Measurements from ENCODE around the gene ELAVL3. TPM values are rescaled to one million over a fixed set of nuclear protein-coding genes. Genes with fewer than 3 reads are reported as not detected.

Gene ELAVL3
- total and polyA plus RNA-seq, 2 donors (not counting 1 experiment from before 2014, with no cell fraction given), result under 0.01 TPM; not detected in 1

- Histone ChIP-seq H3K79me2 (ENCODE audit: control insufficient read depth, insufficient read depth, low read length) (no peaks in the 10 kb centered on the region), H3K36me3 (ENCODE audit: control insufficient read depth, insufficient read depth, low read length) (peaks cover 5% of the 10 kb centered on the region), H3K9ac (ENCODE audit: insufficient read depth, low read length) (no peak overlapping the region), H3K27me3 (ENCODE audit: control insufficient read depth, insufficient read depth, low read length) (no peaks in the 10 kb centered on the region), H3K4me1 (ENCODE audit: control insufficient read depth, extremely low read depth, insufficient read depth, low read length) (no peaks in the 10 kb centered on the region), H3K4me3 (replicated peaks in 1 of 4; ENCODE audit: control extremely low read depth in 1 of 4, insufficient read depth in 1 of 4, low read depth in 3 of 4, low read length in 4 of 4) (no peak overlapping the region), H3K9me3 (ENCODE audit: control insufficient read depth, insufficient read depth, low read depth, low read length) (no peaks in the 10 kb centered on the region), H2AFZ (ENCODE audit: low read length) (no peak overlapping the region), H3K4me2 (ENCODE audit: extremely low read depth, insufficient read depth, low read length) (no peak overlapping the region), H4K20me1 (ENCODE audit: control insufficient read depth, extremely low read depth, insufficient read depth, low read length) (no peaks in the 10 kb centered on the region), H3K27ac (ENCODE audit: insufficient read depth, low read length) (no peak overlapping the region)
- TF ChIP-seq CTCF (conservative IDR thresholded peaks at IDR 0.05 in 1 of 2, IDR thresholded peaks at IDR 0.05 in 1 of 2; ENCODE audit: low read depth in 1 of 2, low read length in 2 of 2) (peak; percentile 30 to 38), EZH2 (IDR thresholded peaks at IDR 0.05; ENCODE audit: low read length, missing control alignments) (no peak)
- DNase-seq (ENCODE audit: low read depth in 2 of 2), result no peak
These were observed 27.1 kb downstream of the ELAVL3 start for GRCh38 chr19:11453468-11454341.

- TF ChIP-seq CTCF (conservative IDR thresholded peaks at IDR 0.05 in 1 of 2, IDR thresholded peaks at IDR 0.05 in 1 of 2; ENCODE audit: low read depth in 1 of 2, low read length in 2 of 2), result peak; percentile 14 to 20
- TF ChIP-seq EZH2 (IDR thresholded peaks at IDR 0.05; ENCODE audit: low read length, missing control alignments), result no peak
- no peak for DNase-seq (ENCODE audit: low read depth in 2 of 2)
- Histone ChIP-seq H3K27me3 (ENCODE audit: control insufficient read depth, insufficient read depth, low read length) (no peaks in the 10 kb centered on the region), H3K4me1 (ENCODE audit: control insufficient read depth, extremely low read depth, insufficient read depth, low read length) (no peaks in the 10 kb centered on the region), H4K20me1 (ENCODE audit: control insufficient read depth, extremely low read depth, insufficient read depth, low read length) (no peaks in the 10 kb centered on the region), H3K4me3 (replicated peaks in 1 of 4; ENCODE audit: control extremely low read depth in 1 of 4, insufficient read depth in 1 of 4, low read depth in 3 of 4, low read length in 4 of 4) (no peak overlapping the region), H3K36me3 (ENCODE audit: control insufficient read depth, insufficient read depth, low read length) (peaks cover 9% of the 10 kb centered on the region), H3K9me3 (ENCODE audit: control insufficient read depth, insufficient read depth, low read depth, low read length) (no peaks in the 10 kb centered on the region), H3K27ac (ENCODE audit: insufficient read depth, low read length) (no peak overlapping the region), H3K4me2 (ENCODE audit: extremely low read depth, insufficient read depth, low read length) (no peak overlapping the region), H3K79me2 (ENCODE audit: control insufficient read depth, insufficient read depth, low read length) (no peaks in the 10 kb centered on the region), H2AFZ (ENCODE audit: low read length) (no peak overlapping the region), H3K9ac (ENCODE audit: insufficient read depth, low read length) (no peak overlapping the region)
These were observed 28.1 kb downstream of the ELAVL3 start for GRCh38 chr19:11452620-11453310.

- Histone ChIP-seq H3K9me3 (ENCODE audit: control insufficient read depth, insufficient read depth, low read depth, low read length) (no peaks in the 10 kb centered on the region), H3K4me3 (replicated peaks in 1 of 4; ENCODE audit: control extremely low read depth in 1 of 4, insufficient read depth in 1 of 4, low read depth in 3 of 4, low read length in 4 of 4) (peak overlapping the region in 1 of 4 experiments; percentile 19), H3K4me2 (ENCODE audit: extremely low read depth, insufficient read depth, low read length) (no peak overlapping the region), H2AFZ (ENCODE audit: low read length) (no peak overlapping the region), H3K27me3 (ENCODE audit: control insufficient read depth, insufficient read depth, low read length) (no peaks in the 10 kb centered on the region), H3K79me2 (ENCODE audit: control insufficient read depth, insufficient read depth, low read length) (no peaks in the 10 kb centered on the region), H3K4me1 (ENCODE audit: control insufficient read depth, extremely low read depth, insufficient read depth, low read length) (no peaks in the 10 kb centered on the region), H4K20me1 (ENCODE audit: control insufficient read depth, extremely low read depth, insufficient read depth, low read length) (no peaks in the 10 kb centered on the region), H3K36me3 (ENCODE audit: control insufficient read depth, insufficient read depth, low read length) (peaks cover 14% of the 10 kb centered on the region), H3K27ac (ENCODE audit: insufficient read depth, low read length) (no peak overlapping the region), H3K9ac (ENCODE audit: insufficient read depth, low read length) (no peak overlapping the region)
- DNase-seq (ENCODE audit: low read depth in 2 of 2), result no peak
- TF ChIP-seq CTCF (conservative IDR thresholded peaks at IDR 0.05 in 1 of 2, IDR thresholded peaks at IDR 0.05 in 1 of 2; ENCODE audit: low read depth in 1 of 2, low read length in 2 of 2) (no peak), EZH2 (IDR thresholded peaks at IDR 0.05; ENCODE audit: low read length, missing control alignments) (no peak)
These were observed 28.8 kb downstream of the ELAVL3 start for GRCh38 chr19:11451871-11452619.
